Left ventricle myocardium inferior (tissue), 1 donor: ENCODE measurements around the gene ZGLP1. TPM values are rescaled to one million over a fixed set of nuclear protein-coding genes. Genes with fewer than 3 reads are reported as not detected.

Experiments
- DNase-seq: peaks from one replicate; pipeline ENCODE4 v3.0.0-alpha.2; 2020
- H3K27ac ChIP-seq: fragments of 200-600 bp; replicated peaks from 2 replicates; pipeline ENCODE4 v1.8.0; 2021
- H3K27me3 ChIP-seq: fragments of 200-600 bp; 2 replicates; pipeline ENCODE4 v1.8.0; 2021; ENCODE audit warnings: low read depth
- H3K36me3 ChIP-seq: fragments of 200-600 bp; 2 replicates; pipeline ENCODE4 v1.8.0; 2021
- H3K4me1 ChIP-seq: fragments of 200-600 bp; 2 replicates; pipeline ENCODE4 v1.8.0; 2021
- H3K4me3 ChIP-seq: fragments of 200-600 bp; 2 replicates; pipeline ENCODE4 v1.8.0; 2021; ENCODE audit warnings: mild to moderate bottlenecking, moderate library complexity
- H3K9me3 ChIP-seq: fragments of 200-600 bp; replicated peaks from 2 replicates; pipeline ENCODE4 v1.8.0; 2021
- intact Hi-C: fragments of 100-400 bp; cut with micrococcal nuclease; formaldehyde crosslinking; loops from one replicate; pipeline ENCODE4 v1.11.0; 2022
- total RNA-seq: library from RNA; stranded (reverse); fragmentation: NEBNext Ultra II Directional; extraction: Animal tissue kit (Norgen Biotek cat#: 25700); gene quantifications from one replicate; pipeline ENCODE4 v1.2.1, GENCODE V29; 2021
- TF ChIP-seq, protein P1 (sequence below): fragments of 200-600 bp; IDR thresholded peaks from 2 replicates; pipeline ENCODE4 v1.8.0; 2021; ENCODE audit warnings: antibody characterized with exemption, mild to moderate bottlenecking, borderline replicate concordance
- donor health status: DM: no; HTN: yes; CAD: no; lungs with severe emphysema.

ZGLP1 gene
- total RNA-seq, 1 donor from 2014 or later = 0.74 TPM

DNA sequence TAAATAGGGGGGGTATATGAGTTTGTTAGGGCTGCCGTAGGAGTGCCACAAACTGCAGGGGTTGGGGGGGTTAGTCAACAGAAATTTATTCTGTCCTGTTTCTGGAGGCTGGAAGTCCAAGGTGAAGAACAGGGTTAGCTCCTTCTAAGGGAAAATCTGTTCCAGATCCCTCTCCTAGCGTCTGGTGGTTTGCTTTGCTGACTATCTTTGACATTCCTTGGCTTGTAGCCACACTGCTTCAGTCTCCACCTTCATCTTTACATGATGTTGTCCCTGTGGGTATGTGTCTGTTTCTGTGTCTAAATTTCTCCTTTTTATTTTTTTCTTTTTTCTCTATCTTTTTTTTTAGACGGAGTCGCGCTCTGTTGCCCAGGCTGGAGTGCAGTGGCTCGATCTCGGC is 46.8 kb downstream of the ZGLP1 start:
- peaks cover 17% of the 10 kb centered on the region for H3K36me3 ChIP-seq
- DNase-seq = no peak
- H3K4me1 ChIP-seq = peaks cover 23% of the 10 kb centered on the region
- TF ChIP-seq, protein P1, sequence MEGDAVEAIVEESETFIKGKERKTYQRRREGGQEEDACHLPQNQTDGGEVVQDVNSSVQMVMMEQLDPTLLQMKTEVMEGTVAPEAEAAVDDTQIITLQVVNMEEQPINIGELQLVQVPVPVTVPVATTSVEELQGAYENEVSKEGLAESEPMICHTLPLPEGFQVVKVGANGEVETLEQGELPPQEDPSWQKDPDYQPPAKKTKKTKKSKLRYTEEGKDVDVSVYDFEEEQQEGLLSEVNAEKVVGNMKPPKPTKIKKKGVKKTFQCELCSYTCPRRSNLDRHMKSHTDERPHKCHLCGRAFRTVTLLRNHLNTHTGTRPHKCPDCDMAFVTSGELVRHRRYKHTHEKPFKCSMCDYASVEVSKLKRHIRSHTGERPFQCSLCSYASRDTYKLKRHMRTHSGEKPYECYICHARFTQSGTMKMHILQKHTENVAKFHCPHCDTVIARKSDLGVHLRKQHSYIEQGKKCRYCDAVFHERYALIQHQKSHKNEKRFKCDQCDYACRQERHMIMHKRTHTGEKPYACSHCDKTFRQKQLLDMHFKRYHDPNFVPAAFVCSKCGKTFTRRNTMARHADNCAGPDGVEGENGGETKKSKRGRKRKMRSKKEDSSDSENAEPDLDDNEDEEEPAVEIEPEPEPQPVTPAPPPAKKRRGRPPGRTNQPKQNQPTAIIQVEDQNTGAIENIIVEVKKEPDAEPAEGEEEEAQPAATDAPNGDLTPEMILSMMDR = no peak
- H3K9me3 ChIP-seq = no peaks in the 10 kb centered on the region
- no peaks in the 10 kb centered on the region for H3K27me3 ChIP-seq
- intact Hi-C loops = no loop called here
- H3K4me3 ChIP-seq = no peak overlapping the region
- H3K27ac ChIP-seq = no peak overlapping the region

DNA sequence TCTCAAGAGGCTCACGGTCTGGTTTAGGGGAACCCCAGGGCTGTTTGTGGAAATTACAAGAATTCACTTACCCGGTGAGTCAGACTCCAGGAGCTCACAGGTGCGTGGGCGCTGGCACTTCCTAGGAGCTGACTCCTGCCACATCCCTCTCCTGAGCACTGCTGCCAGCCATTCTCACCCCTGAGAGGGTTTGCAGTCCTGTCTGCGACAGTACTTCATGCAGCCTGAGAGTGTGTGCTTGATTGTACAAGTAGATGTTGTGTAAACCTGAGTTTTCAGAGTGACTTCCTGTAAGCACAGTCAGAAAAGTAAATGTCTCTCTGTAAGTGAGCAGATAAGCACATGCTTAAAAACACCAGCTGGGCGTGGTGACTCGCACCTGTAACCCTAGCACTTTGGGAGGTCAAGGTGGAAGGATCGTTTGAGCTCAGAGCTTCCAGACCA is 49.5 kb downstream of the ZGLP1 start:
- Histone ChIP-seq H3K27me3 (no peaks in the 10 kb centered on the region), H3K4me1 (peaks cover 19% of the 10 kb centered on the region), H3K4me3 (no peak overlapping the region), H3K36me3 (peaks cover 43% of the 10 kb centered on the region), H3K27ac (no peak overlapping the region), H3K9me3 (no peaks in the 10 kb centered on the region)
- TF ChIP-seq, protein P1 = no peak
- intact Hi-C loops = no loop called here
- DNase-seq = no peak

DNA sequence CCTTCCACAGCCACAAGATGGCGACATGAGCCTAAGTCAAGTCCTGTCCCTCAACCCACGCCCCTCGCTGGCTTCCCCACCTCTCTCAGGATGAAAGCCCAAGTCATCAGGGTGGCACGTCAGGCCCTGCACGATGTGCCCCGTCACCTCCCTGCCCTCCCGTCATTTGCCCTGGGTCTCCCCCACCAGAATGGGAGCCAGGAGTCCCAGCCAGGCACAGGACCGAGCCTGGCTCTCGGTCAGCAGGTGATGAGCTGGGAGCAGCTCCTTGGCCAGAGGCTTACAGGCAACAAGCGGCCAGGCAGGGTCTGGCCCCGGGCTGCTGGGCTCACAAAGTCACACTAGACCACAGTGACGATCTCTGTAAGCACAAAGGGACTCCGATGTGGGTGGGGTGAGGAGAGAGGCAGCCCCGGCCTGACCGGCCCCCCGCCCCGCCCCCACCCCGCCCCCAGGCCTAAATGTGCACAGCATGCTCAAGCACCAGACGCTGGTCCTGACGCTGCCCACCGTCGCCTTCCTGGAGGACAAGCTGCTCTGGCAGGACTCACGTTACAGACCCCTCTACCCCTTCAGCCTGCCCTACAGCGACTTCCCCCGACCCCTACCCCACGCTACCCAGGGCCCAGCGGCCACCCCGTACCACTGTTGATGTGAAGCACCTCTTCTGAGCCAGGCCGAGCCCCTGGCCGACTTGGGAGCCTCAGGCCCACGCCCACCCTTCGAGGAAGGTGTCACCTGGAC is 50.3 kb downstream of the ZGLP1 start:
- peaks cover 52% of the 10 kb centered on the region for H3K36me3 ChIP-seq
- H3K27me3 ChIP-seq = no peaks in the 10 kb centered on the region
- TF ChIP-seq, protein P1 = peak; percentile 81
- H3K9me3 ChIP-seq = no peaks in the 10 kb centered on the region
- peaks cover 19% of the 10 kb centered on the region for H3K4me1 ChIP-seq
- H3K27ac ChIP-seq = peak overlapping the region; percentile 51
- H3K4me3 ChIP-seq = no peak overlapping the region
- peak; percentile 81 for DNase-seq
- intact Hi-C loops = loop anchor here (5.0 kb wide), 1 partner anchor 133 kb away; no protein-coding TSS in a partner anchor

DNA sequence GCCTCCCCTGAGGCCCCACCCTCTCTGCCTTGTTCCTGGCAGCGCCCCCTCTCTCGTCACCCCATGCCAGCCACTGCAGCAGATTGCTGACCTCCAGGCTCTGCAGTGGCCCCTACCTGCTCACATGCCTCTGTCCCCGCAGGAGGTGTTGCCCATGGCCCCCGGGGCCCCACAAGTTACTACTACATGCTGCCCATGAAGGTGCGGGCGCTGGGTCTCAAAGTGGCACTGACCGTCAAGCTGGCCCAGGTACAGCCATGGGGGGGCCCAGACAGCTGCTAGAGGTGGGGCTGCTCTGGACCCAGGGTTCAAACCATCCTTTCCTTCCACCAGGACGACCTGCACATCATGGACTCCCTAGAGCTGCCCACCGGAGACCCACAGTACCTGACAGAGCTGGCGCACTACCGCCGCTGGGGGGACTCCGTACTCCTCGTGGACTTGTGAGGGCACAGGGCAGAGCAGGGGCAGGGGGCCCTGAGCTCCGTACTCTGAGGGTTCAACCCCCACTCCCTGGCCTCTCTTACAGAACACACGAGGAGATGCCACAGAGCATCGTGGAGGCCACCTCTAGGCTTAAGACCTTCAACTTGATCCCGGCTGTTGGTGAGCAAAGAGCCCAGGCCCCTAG is 51.4 kb downstream of the ZGLP1 start:
- H3K36me3 ChIP-seq = peaks cover 59% of the 10 kb centered on the region
- intact Hi-C loops = loop anchor here (5.0 kb wide), 1 partner anchor 134 kb away; no protein-coding TSS in a partner anchor

DNA sequence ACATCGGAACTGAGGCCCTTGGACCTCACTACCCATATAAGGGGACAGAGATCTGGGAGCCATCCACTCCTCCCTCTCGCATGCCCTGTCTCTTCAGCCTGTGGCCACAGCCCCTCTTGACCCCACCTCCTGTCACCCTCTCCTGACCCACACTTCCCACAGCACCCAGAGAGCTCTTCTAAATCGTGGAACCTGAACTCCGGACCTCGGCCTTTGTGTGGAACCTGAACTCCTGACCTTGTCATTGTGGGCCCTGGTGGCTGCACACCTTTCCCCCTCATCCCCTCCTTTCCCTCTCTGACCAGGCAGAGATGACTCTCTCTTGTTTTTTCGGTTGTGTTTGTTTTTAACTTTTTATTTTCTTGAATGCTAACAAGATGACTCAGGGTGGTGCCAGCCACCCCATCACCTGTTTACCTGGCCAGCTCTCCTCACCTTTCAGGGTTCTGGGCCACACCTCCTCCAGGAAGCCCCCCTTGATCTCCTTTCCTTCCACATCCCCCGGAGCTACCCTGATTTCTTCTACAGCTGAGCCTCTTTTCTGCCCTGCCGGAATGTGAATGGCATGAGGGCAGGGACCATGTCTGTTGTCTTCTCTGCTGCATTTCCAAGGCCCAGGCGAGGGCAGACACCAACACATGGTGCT is 52.5 kb downstream of the ZGLP1 start:
- peaks cover 59% of the 10 kb centered on the region for H3K36me3 ChIP-seq
- no peak for DNase-seq

More for the DNA sequence above, 51.4 kb downstream of the ZGLP1 start:
- peak overlapping the region; percentile 51 for H3K27ac ChIP-seq
- no peak overlapping the region for H3K4me3 ChIP-seq
- TF ChIP-seq, protein P1 = no peak
- H3K9me3 ChIP-seq = no peaks in the 10 kb centered on the region
- peaks cover 25% of the 10 kb centered on the region for H3K4me1 ChIP-seq
- DNase-seq = no peak
- no peaks in the 10 kb centered on the region for H3K27me3 ChIP-seq

More for the DNA sequence above, 52.5 kb downstream of the ZGLP1 start:
- peaks cover 36% of the 10 kb centered on the region for H3K4me1 ChIP-seq
- no peaks in the 10 kb centered on the region for H3K27me3 ChIP-seq
- intact Hi-C loops = loop anchor here (5.0 kb wide), 1 partner anchor 135 kb away; no protein-coding TSS in a partner anchor
- no peak overlapping the region for H3K4me3 ChIP-seq
- TF ChIP-seq, protein P1 = no peak
- peak overlapping the region; percentile 19 for H3K27ac ChIP-seq
- H3K9me3 ChIP-seq = no peaks in the 10 kb centered on the region
